Smooth muscle cell (in vitro differentiated cells): ENCODE results near the gene DAW1. TPM values are rescaled to one million over a fixed set of nuclear protein-coding genes. Genes with fewer than 3 reads are reported as not detected.

Experiments
- DNase-seq: peaks from one replicate; lab custom pipeline; 2025; ENCODE audit not compliant: unreplicated experiment; lab: John Stamatoyannopoulos, UW
- H2AFZ ChIP-seq: fragments of 200-600 bp; sonication (generic); 2 replicates; pipeline ENCODE4 v1.6.0; 2016; ENCODE audit warnings: antibody characterized with exemption, low read depth, mild to moderate bottlenecking
- H3F3A ChIP-seq: fragments of 200-600 bp; sonication (generic); 2 replicates; pipeline ENCODE4 v1.6.0; 2017; ENCODE audit warnings: antibody characterized with exemption, low read depth
- H3K27ac ChIP-seq: fragments of 200-600 bp; sonication (generic); 2 replicates; pipeline ENCODE4 v1.5.1; 2016; ENCODE audit warnings: low read depth, mild to moderate bottlenecking
- H3K27me3 ChIP-seq: fragments of 200-600 bp; sonication (generic); 2 replicates; pipeline ENCODE4 v1.6.1; 2016; ENCODE audit warnings: low read depth, mild to moderate bottlenecking
- H3K36me3 ChIP-seq: fragments of 200-600 bp; sonication (generic); 2 replicates; pipeline ENCODE4 v1.5.1; 2016; ENCODE audit warnings: low read depth
- H3K4me1 ChIP-seq: fragments of 200-600 bp; sonication (generic); 2 replicates; pipeline ENCODE4 v1.5.1; 2016; ENCODE audit warnings: low read depth
- H3K4me2 ChIP-seq: fragments of 200-600 bp; sonication (generic); 2 replicates; pipeline ENCODE4 v1.6.0; 2016; ENCODE audit warnings: mild to moderate bottlenecking
- H3K4me3 ChIP-seq: fragments of 200-600 bp; sonication (generic); 2 replicates; pipeline ENCODE4 v1.5.1; 2016; ENCODE audit warnings: mild to moderate bottlenecking
- H3K79me2 ChIP-seq: fragments of 200-600 bp; sonication (generic); 2 replicates; pipeline ENCODE4 v1.6.0; 2016; ENCODE audit warnings: low read depth, mild to moderate bottlenecking
- H3K9ac ChIP-seq: fragments of 200-600 bp; sonication (generic); 2 replicates; pipeline ENCODE4 v1.6.0; 2016; ENCODE audit warnings: low read depth
- H3K9me3 ChIP-seq: fragments of 200-600 bp; sonication (generic); replicated peaks from 2 replicates; pipeline ENCODE4 v1.5.1; 2016; ENCODE audit warnings: low read depth
- H4K20me1 ChIP-seq: fragments of 200-600 bp; sonication (generic); 2 replicates; pipeline ENCODE4 v1.6.0; 2016; ENCODE audit warnings: low read depth
- CTCF ChIP-seq: fragments of 200-600 bp; sonication (generic); IDR thresholded peaks from 2 replicates; pipeline ENCODE4 v1.5.1; 2017; ENCODE audit warnings: borderline replicate concordance, mild to moderate bottlenecking, antibody characterized with exemption; ENCODE audit not compliant: insufficient read depth, poor library complexity, severe bottlenecking
- WGBS: methylation state at CpG from one replicate; pipeline ENCODE4 v1.1.7; 2016; ENCODE audit warnings: low lambda C conversion rate; 5-methylcytosine and 5-hydroxymethylcytosine counted together
- polyA plus RNA-seq: library from polyadenylated mRNA; unstranded; fragments of >200 nt; fragmentation: Nextera tagmentation; extraction: Ambion mirVana; gene quantifications from 2 replicates; pipeline ENCODE4 v1.2.1, GENCODE V29; 2016
- total RNA-seq: library from RNA; depleted of rRNA; stranded (reverse); fragments of >200 nt; gene quantifications from 2 replicates; pipeline ENCODE4 v1.2.3, GENCODE V29; 2014

The DAW1 gene
- total and polyA plus RNA-seq, 2 experiments from 2014 or later, result not detected

DNA sequence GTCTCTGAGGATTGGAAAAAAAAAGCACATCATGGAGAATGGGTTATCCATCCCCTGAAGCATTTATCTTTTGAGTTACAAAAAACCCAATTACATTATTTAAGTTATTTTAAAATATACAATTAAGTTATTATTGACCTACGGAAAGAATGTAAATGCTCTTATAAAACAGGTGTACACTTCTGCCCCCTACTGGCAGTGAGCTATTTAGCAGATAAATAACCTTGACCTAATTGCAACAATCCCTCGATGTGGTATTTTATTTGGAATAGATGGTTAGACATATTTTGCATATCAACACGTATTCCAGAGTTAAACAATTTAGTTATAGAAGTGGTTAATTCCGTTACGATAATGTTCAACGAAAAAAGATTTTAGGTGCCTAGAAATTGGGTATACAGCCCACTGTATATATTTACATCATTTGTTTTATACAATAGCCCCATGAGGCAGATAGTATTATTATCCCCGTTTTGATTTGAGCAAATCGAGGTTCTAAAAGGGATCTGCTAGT is 9.1 kb upstream of the DAW1 start:
- WGBS, result 46% methylated on average over 8 of the region's 8 CpGs
- H3K79me2 ChIP-seq, result no peaks in the 10 kb centered on the region
- no peak for DNase-seq
- H3K4me1 ChIP-seq, result peaks cover 18% of the 10 kb centered on the region
- no peaks in the 10 kb centered on the region for H4K20me1 ChIP-seq
- no peaks in the 10 kb centered on the region for H3K36me3 ChIP-seq
- no peak overlapping the region for H3K4me3 ChIP-seq
- peak; percentile 87 for TF ChIP-seq CTCF
- H3F3A ChIP-seq, result peaks cover 7% of the 10 kb centered on the region
- H3K9ac ChIP-seq, result no peak overlapping the region
- peak overlapping the region; percentile 83 for H3K27ac ChIP-seq
- H2AFZ ChIP-seq, result no peak overlapping the region
- H3K9me3 ChIP-seq, result no peaks in the 10 kb centered on the region
- H3K27me3 ChIP-seq, result no peaks in the 10 kb centered on the region
- no peak overlapping the region for H3K4me2 ChIP-seq

DNA sequence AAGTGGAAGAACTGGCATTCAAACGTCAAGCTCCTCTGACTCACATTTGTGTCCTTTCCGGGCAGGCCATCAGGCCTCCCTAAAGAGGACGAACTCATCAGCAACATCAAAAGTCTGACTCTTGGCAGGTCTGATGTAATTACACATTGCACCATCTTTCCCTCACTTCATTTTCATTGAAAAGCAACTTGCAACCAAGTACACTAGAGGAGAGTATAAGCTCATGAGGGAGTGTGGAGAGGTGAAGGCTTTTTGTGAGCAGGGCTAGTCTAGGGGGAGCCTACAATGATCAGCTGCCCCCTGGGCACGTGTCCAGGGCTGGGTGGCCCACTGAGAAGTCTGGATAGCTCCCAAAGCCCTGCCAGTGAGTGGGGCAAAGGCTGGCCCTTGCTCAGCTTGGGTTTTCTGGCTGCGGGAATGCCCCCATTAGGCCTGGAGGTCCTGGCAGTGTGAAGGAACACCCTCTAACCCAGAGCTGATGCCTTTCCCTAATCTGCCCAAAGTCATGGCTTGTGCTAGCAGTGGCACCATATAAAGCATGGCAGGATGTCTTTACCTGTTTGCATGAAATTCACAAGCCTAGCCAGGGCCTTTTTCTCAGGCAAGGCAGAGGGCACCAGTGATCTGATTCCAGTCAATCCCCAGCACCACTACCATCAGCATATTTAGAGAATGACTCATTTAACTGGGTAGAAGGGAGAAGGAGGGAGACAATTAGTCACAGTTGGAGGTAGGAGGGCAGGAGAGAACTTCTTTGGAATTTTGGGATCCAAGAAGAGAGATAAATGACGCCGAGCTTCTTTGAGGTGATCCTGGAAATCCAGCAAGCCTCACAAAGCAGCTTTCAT is 8.5 kb upstream of the DAW1 start:
- Histone ChIP-seq H3K27me3 (no peaks in the 10 kb centered on the region), H3K9me3 (no peaks in the 10 kb centered on the region), H3K27ac (peak overlapping the region; percentile 83), H4K20me1 (no peaks in the 10 kb centered on the region), H3K79me2 (no peaks in the 10 kb centered on the region), H3K9ac (peak overlapping the region; percentile 22), H3K4me2 (peak overlapping the region; percentile 51), H3F3A (peaks cover 7% of the 10 kb centered on the region), H3K4me3 (no peak overlapping the region), H3K4me1 (peaks cover 18% of the 10 kb centered on the region), H2AFZ (no peak overlapping the region), H3K36me3 (no peaks in the 10 kb centered on the region)
- WGBS, result 32% methylated on average over 7 of the region's 7 CpGs
- DNase-seq, result no peak
- TF ChIP-seq CTCF, result no peak

DNA sequence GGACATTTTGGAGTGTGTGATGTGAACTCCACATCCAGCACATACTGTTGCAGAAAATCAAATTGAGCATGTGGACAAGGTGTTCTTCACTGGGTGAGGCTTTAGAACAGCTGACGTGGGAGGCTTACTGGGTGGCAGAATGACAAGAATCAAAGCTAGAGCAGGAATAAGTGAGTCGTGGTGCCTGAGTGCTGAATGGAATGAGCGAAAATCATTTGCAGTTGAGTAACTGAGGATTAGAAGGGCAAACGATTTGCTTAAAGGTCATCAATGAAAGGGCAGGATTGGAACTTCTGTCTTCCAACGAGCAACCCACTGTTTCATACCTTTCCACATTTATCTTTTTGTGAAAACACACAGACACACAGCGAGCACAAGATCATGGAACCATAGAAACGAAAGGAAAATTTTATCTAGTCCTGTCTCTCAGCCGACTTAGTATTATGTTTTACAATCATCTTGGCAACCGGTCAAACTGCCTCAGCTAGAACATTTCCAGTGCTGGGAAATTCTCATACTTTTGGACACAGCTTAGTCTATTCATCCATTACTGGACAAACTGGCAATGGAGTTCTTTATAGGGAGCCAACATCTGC is 7.2 kb upstream of the DAW1 start:
- 27% methylated on average over 9 of the region's 9 CpGs for WGBS
- H2AFZ ChIP-seq, result no peak overlapping the region

More for the DNA sequence above, 7.2 kb upstream of the DAW1 start:
- Histone ChIP-seq H4K20me1 (no peaks in the 10 kb centered on the region), H3K27me3 (no peaks in the 10 kb centered on the region), H3K27ac (peak overlapping the region; percentile 83), H3K36me3 (no peaks in the 10 kb centered on the region), H3K4me2 (peak overlapping the region; percentile 23), H3F3A (peaks cover 7% of the 10 kb centered on the region), H3K9me3 (no peaks in the 10 kb centered on the region), H3K79me2 (no peaks in the 10 kb centered on the region), H3K4me1 (peaks cover 18% of the 10 kb centered on the region), H3K9ac (no peak overlapping the region), H3K4me3 (no peak overlapping the region)
- DNase-seq, result no peak
- no peak for TF ChIP-seq CTCF
